GM12875 (cell line): ENCODE results near the gene AFDN.

Experiments
- H3K4me3 ChIP-seq: one replicate; pipeline ENCODE4 v1.5.1; 2011; ENCODE audit warnings: low read depth, low read length, control low read depth
- TF ChIP-seq, protein P1 (sequence below): IDR thresholded peaks from 2 replicates; pipeline ENCODE4 v1.5.1; 2011; ENCODE audit warnings: low read depth, mild to moderate bottlenecking, control low read depth, inconsistent platforms, low read length, moderate library complexity, borderline replicate concordance; ENCODE audit not compliant: insufficient read depth

AFDN gene

DNA sequence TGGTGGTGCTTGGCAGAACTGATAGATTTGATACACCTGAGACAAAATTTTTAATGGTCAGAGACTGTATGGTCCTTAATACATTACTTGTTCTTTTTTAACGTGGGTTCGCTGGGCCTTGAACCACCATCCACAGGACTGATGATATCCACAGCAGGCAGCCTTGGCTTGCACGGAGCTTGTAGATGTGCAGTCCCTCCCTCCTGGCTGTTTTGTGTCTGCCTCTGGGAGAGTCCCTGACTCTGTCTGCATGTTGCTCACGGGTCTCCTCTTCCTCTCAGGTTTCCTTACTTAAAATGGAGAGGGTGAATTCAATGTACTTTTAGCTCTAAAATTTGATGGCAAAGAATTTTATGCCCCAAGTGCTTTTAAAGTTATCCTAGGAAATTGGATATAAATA lies 188.3 kb downstream of the AFDN start:
- TF ChIP-seq, protein P1, sequence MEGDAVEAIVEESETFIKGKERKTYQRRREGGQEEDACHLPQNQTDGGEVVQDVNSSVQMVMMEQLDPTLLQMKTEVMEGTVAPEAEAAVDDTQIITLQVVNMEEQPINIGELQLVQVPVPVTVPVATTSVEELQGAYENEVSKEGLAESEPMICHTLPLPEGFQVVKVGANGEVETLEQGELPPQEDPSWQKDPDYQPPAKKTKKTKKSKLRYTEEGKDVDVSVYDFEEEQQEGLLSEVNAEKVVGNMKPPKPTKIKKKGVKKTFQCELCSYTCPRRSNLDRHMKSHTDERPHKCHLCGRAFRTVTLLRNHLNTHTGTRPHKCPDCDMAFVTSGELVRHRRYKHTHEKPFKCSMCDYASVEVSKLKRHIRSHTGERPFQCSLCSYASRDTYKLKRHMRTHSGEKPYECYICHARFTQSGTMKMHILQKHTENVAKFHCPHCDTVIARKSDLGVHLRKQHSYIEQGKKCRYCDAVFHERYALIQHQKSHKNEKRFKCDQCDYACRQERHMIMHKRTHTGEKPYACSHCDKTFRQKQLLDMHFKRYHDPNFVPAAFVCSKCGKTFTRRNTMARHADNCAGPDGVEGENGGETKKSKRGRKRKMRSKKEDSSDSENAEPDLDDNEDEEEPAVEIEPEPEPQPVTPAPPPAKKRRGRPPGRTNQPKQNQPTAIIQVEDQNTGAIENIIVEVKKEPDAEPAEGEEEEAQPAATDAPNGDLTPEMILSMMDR = no peak
- H3K4me3 ChIP-seq = no peak overlapping the region

GRCh38 chr6:168015482-168016175 lies 188.9 kb downstream of the AFDN start:
- TF ChIP-seq, protein P1 = no peak
- H3K4me3 ChIP-seq = no peak overlapping the region

- TF ChIP-seq, protein P1 = no peak
- no peak overlapping the region for H3K4me3 ChIP-seq
These were observed 189.5 kb downstream of the AFDN start for GRCh38 chr6:168016176-168016620.

DNA sequence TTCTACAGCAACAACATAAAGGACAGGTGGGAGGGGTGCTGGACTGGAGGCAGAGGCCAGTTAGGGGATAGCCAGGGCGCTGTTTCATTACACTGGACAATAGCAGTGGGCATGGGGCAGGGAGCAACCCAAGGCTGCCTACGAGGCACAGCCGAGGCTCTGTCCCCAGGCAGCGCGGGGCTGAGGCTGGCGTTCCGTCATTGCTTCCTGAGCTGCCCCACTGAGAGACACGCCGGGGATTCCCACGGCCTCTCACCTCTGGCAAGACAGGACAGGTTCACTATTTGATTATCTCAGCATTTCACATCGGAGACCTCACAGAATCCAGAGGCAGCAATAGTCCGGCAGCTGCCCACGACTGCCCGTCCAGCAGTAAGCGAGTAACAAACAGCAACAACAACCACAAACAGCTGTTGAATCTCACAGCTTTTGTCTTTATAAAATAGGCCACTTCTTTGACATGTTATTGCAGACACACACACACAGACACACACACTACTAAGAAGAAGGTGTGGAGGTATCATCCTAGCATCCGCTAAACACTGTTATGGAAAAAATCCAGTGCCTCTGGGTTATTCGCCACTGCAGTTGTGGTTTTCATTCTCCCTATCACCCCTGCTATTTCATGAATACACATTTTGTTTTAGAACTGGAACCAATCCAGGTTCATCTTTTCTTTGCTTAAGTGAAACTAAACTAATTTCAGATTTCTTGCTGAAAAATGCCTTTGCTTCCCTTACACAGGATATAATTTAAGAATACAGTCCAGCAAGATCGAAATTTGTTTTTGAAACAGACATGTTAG lies 190.2 kb downstream of the AFDN start:
- TF ChIP-seq, protein P1 = no peak
- no peak overlapping the region for H3K4me3 ChIP-seq

GRCh38 chr6:168017629-168018028 lies 190.9 kb downstream of the AFDN start:
- H3K4me3 ChIP-seq = no peak overlapping the region
- TF ChIP-seq, protein P1 = no peak

- H3K4me3 ChIP-seq = no peak overlapping the region
- TF ChIP-seq, protein P1 = no peak
These were observed 192.0 kb downstream of the AFDN start for GRCh38 chr6:168018664-168019063.

- TF ChIP-seq, protein P1 = no peak
- no peak overlapping the region for H3K4me3 ChIP-seq
These were observed 193.5 kb downstream of the AFDN start for GRCh38 chr6:168020242-168020641.
